NCI-H2107 treated with DMSO at 0.1 percent for 48 hours (cell line): ENCODE results near the gene RADIL.
"Not testable (repeated sequence)": the region's sequence is repeated elsewhere in the genome, so short reads cannot be mapped to it uniquely, and the experiment has no call there.

ENCODE experiments used
- DNase-seq: peaks from one replicate; lab custom pipeline; 2025; ENCODE audit not compliant: unreplicated experiment; lab: John Stamatoyannopoulos, UW

Gene RADIL

DNA sequence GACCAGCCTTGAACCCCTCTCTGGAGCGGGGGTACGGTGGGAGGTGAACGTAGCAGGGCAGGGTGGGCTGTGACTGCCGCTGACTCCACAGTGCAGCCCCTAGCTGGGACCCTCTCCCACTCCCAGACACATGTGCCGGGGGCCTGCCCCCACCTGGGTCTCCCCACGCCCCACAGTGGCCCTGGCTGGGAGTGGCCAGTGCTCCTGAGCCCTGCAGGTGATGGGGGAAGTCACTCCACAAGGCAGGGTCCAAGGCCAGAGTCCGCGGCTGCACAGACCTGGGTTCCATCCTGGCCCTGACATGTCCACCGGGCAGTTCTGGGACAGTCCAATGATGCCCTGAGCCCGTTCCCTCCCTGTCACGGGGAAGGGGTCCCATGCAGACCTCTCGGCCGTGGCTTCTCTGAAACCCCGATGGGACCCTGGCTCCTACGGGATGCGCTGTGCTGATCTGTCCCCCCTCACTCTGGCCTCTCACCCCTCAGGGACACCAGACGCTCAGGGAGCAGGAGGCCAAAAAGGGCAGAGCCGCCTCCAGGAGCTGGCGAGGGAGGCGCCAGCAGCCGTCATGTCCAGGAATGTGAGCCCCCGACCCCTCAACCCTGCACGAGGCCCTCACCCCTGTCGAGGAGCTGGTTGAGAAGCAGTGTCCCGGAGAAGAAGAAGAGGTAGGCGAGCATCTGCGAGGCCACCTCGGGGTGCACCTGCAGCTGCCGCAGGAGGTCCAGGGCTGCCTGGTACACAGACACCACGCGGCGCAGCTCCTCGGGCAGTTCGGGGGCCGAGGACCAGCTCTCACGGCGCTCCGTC lies 67.7 kb downstream of the RADIL start:
- no peak for DNase-seq

DNA sequence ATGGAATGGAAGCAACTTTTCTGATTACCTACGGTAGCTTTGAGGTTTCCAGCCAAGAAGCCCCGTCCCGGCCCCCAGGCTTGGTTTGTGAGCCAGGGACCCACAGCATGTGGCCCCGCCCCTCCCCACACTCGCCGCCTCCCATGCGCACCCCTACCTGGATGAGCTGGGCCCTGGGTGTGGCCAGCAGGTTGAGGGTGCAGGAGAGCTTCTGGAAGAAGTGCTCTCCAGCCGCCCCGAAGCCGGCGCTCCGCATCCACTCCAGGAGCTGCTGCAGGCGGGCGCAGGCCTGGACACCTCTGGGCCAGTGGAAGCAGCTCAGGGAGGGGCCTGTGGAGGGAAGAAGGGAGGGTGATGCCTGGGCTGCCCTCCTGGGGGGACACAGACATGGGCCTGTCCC lies 68.4 kb downstream of the RADIL start:
- no peak for DNase-seq

DNA sequence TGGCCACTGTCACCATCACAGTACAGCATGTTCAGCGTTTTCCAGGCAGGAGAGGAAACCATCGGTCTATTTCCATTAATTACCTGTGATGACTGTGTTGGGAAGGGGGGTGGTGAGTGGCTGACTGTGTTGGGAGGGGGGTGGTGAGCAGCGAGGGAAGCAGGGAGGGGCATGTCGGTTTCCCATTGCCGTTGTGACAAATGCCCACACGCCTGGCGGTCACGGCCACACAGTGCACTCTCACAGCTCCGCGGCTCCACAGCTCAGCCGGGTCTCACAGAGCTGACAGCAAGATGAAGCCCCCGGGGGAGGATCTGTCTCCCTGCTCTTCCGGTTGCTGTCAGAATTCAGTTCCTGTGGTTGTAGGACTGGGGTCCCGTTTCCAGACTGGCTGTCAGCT lies 69.1 kb downstream of the RADIL start:
- DNase-seq, result no peak

DNA sequence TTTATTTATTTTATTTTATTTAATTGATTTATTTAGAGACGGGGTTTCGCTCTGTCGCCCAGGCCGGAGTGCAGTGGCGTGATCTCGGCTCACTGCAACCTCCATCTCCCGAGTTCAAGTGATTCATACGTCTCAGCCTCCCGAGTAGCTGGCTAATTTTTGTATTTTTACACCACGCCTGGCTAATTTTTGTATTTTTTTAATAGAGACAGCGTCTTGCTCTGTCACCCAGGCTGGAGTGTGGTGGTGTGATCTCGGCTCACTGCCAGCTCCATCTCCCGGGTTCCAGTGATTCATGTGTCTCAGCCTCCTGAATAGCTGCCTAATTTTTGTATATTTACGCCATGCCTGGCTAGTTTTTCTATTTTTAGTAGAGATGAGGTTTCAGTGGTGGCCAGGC lies 73.8 kb downstream of the RADIL start:
- DNase-seq, result no peak

DNA sequence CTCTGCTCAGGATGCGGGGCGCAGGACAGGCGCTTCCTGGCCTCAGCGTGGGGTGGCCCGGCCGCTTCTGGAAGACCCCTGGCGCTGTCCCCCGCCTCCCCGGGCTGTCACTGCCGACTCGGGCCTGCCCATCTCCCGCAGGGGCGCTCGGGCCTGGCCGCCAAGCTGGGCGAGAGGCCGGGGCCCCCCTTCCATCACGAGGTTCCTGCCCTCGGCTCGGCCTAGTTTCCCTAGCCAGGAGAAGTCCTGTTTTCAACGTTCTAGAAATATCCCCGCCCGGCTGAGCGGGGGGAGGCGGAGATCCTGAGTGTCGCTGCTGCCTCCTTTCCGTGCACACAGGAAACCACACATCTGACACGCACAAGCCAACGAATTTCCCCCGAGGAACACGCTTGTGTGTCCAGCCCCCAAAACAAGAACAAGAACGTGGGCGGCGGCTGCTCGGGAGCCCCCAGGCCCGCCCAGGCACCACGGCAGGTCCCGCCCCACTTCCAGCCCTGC lies 74.4 kb downstream of the RADIL start:
- DNase-seq, result no peak

DNA sequence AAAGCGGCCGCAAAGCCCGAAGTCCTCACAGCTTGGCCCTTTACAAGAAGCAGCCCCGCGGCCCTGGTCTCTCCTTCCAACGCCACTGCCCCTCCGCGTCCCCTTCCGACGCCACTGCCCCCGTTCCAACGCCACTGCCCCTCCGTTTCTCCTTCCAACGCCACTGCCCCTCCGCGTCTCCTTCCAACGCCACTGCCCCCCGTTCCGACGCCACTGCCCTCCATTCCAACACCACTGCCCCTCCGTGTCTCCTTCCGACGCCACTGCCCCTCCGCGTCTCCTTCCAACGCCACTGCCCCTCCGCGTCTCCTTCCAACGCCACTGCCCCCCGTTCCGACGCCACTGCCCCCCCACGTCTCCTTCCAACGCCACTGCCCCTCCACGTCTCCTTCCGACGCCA lies 75.0 kb downstream of the RADIL start:
- no peak for DNase-seq

DNA sequence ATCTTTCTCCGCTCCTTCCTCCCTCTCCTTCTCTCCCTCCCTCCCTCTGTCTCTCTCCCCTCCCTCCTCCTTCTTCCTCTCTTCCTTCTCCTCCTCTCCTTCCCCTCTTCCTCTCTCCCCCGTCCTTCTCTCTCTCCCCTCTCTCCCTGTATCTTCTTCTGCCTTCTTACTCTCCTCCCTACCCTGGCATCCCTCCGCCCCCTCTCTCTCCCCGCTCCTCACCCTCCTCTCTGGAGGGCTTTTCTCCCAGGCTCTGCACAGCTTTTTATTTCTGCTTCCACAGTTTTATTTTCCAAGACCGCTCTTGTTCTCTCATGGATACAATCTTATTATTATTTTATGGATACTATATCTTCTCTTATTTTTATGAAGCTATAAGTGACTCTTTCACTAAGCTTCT lies 75.5 kb downstream of the RADIL start:
- no peak for DNase-seq

DNA sequence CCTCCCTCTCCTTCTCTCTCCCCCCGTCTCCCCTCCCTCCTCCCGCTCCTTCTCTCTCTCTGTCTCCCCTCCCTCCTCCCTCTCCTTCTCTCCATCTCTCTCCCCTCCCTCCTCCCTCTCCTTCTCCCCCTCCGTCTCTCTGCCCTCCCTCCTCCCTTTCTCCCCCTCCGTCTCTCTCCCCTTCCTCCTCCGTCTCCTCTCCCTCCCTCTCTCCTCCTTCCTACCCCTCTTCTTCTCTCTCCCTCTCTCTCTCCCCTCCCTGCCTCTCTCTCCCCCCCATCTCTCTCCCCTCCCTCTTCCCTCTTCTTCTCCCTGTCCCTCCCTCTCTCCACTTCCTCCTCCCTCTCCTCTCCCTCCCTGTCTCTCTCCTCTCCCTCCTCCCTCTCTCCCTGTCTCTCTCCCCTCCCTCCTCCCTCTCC lies 75.9 kb downstream of the RADIL start:
- DNase-seq, result no peak

DNA sequence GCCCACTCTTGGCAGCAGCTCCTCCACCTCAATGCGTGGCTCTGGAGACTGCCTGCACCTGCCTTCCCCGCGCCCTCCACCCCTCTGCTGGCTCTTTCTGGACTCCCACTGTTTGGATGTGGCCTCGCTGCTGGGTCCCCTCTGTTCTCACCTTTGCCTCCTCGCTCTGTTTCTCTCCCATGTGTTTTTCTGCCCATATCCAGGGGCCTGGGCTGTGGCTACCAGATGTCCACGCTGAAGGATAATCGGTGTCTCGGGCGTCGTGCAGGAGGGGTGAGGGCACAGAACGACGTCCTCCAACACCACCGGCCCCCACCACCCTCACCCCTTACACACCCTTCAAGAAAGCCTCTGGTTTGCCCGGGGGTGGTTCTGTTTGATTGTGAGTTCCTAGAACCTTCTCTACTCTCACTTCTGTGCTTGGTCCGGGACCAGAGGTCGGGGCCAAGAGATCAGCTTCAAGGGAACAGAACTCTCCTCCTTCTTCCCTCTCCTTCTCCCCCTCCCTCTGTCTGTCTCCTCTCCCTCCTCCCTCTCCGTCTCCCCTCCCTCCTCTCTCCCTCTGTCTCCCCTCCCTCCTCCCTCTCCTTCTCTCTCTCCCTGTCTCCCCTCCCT lies 76.4 kb downstream of the RADIL start:
- DNase-seq, result no peak

DNA sequence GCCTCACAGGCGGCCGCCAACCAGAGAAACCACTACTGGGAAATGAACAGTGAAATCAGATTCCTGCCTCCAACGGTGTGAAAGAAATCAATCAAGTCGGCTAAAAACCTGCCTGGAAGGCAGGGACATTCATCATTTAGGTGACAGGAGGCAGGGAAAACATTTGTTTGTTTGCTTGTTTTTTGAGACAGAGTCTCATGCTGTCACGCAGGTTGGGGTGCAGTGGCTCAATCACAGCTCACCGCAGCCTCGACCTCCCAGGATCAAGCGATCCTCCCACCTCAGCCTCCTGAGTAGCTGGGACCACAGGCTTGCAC lies 77.6 kb downstream of the RADIL start:
- no peak for DNase-seq

DNA sequence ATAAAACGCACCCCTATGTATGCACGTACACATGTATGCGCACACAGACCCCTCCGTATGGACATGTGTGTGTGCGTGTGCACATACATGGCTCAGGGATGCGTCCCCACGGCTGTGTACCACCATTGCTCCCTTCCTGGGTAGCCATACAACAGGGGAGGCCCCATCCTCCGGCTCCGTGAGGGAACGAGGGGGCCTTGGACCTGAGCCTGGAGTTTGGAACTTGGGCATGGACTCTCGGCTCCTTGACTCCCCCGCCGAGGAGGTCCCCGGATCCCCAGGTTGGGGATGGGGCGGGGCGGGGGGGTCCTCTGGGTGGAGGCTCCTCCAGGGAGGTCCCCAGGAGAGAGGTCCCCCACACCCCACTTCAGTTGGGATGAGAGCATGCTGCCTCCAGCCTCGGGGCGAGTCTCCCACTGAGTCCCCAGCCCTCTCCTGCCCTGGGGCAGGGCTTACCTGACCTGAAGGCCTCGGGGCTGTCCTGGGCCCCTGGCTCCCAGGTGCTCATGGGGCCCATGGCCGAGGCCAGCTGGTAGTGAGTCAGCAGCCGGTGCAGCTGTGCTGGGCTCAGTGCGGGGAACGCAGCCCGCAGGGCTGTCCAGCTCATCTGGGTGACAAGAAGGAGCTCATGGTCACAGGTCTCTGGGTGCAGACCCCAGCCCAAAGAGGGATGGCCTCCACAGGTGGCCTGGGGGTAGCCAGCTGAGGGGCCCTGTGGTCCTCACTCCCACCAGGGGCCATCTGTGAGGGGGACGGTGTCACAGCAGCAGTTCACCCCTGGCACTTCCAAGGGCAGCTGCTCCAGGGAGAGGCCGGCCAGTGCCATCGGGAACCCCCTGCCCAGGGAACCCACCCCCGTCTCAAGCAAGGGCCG lies 78.2 kb downstream of the RADIL start:
- DNase-seq, result no peak

DNA sequence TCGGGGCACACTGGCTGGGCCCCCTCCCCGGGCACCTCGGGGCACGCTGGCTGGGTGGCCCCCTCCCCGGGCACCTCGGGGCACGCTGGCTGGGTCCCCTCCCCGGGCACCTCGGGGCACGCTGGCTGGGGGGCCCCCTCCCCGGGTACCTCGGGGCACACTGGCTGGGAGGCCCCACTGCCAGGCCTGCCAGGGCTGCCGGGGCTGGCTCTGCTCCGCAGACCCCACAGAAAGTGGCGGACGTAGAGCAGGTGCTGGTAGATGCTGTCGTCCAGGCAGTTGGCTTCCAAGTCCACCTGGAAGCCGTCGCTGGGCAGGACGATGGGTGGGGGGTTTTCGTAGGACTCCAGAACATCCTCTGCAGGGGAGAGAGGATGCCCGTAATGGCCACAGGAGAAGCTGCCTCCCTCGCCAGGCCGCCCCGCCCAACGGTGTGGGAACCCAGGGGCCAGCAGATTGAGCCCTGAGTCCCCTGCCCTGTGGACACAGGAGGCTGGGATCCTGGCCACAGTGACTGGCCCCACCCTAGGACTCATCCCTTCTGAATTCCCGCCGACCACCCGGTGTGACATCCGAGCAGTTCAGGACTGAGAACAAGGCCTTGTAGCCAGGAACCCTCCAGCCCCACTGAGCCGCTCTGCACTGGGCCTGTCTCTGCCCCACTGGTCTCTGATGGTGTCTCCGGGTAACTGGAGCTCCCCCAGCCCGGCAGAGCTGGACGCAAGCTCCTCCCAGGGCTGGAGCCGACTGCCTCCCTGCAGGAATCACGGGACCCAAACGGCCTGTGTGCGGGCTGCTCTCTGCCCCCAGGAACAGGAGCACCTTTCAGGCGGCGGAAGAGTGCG lies 79.9 kb downstream of the RADIL start:
- DNase-seq, result no peak

DNA sequence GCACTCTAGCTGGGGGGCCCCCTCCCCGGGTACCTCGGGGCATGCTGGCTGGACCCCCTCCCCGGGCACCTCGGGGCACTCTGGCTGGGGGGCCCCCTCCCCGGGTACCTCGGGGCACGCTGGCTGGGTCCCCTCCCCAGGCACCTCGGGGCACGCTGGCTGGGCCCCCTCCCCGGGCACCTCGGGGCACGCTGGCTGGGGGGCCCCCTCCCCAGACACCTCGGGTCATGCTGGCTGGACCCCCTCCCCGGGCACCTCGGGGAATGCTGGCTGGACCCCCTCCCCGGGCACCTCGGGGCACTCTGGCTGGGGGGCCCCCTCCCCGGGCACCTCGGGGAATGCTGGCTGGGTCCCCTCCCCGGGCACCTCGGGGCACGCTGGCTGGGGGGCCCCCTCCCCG lies 80.9 kb downstream of the RADIL start:
- DNase-seq, result not testable (repeated sequence)

DNA sequence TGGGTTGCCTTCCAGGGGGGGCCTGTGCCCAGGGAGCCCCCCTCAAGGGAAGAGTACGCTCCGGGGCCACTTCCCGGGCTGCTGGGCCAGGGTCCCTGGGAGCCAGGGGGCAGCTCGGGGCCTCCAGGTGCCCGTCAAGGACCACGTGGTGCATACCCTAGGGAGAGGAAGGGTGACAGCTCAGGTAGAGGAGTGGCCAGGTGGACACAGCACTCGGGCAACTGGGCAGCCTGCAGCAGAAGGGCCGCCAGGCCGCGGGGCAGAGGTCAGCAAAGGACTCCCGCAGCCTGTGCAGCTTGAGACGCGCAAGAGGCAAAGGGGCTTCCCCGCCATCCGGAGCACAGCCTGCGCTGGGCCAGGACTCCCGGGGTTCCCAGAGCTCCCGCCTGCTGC lies 81.7 kb downstream of the RADIL start:
- no peak for DNase-seq

DNA sequence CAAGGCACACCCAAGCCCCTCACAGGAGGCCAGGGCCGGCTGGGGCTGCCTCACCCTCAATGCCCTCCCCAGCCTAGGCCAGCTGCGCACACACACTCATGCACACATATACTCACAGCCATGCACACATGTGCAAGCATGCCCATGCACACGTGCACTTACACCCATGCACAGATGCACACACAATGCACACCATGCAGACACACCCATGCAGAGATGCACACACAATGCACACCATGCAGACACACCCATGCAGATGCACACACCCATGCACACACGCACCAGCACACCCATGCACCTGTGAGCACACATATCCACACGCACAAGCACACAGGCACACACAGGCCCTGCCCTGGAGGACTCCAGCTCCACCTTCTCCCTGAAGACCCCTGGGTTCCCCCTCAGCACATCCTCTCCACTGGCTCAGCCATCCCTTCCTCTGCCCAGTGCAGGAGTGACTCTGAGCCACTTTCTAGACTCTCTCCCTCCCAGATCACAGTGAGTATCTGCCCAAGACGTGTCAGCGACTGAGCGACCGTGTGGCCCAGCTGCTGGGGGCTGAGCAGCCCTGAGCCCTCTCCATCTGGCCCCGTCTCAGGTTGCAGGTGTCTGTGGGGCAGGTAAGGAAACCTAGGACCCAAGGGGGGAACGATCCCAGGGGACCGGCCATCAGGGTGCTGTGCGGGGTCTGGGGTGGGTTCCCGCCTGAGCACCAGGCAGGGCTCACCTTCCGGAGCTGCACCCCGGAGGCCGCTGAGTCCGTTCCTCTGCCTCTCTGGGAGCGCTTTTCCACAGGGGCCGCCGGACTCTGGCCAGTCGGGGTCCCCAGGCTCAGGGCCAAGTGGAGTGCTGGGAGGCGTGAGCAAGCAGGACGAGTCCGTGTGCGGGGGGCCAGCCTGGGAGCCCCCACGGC lies 82.3 kb downstream of the RADIL start:
- DNase-seq, result no peak

DNA sequence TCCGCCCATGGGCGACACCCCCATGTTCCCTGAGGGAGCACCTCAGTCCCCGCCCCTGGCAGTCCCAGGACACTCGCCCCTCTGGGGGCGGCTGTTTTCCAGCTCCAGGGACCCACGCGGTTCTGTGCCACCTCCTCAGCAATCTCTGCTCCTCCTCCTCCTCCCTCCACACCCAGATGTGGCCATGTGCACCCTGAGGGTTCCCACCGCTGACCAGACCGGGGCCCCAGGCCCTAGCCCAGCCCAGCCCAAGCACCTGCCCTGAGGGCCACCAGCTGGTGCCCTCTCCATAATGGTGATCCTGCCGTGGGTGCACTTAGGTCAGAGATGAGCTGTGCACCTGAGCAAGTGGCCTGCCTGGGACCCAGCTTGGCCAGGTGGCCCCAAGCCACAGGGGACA lies 83.0 kb downstream of the RADIL start:
- no peak for DNase-seq

DNA sequence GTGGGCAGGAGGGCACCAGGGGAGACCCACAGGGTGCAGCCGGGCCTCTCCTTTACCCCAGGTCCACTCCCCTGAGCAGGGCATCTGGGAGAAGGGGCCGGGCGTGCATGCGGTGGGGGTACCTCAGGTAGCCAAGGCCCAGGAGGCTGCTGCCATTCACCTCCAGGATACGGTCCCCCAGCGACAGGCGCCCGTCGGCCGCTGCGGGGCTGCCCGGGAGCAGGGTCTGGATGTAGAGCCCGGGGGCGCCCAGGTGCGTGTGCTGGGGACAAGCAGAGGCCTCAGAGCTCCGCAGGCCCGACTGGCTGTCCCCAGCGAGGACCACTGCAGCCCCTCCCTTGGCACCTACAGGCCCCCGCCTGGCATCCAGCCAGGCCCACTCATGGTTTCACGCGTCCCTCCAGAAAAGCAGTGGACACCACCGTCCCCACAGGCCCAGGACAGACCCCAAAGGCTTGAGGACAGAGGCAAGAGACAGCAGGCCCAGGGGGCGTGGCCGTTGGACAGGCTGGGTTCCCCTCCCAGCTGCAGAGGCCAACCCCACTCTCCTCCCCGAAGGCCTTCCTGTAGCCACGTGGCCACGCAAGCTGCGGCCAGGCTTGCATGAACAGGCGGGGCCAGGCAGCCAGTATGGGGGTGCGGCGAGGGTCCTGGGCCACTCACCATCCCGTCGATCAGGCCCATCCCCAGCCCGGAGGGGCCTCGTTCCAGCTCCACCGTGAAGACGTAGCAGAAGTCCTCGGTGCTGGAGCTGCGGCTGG lies 83.8 kb downstream of the RADIL start:
- DNase-seq, result no peak

DNA sequence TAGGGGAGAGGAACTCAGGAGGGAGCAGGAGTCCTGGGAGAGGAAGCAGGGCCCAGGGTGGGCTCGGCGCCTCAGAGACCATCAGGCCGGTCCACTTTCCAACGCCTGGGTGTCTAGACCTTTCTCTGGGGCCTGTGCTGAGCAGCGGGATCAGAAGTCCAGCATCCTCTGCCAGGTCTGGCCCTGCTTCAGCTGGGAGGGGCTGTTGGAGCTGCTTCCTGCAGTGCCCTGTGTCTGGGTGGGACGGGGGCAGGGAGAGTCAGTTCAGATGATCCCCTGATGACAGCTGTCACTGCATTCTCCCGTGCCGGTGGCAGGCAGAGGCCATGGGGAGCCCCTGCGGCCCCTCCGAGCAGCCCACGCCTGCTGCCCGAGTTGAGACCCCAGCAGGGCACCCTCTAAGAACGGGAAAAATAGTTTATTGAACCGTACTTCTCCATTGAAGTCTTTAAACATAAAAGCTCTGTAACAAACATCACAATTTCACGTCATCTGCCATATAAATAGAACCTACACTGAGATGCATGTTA lies 84.7 kb downstream of the RADIL start:
- no peak for DNase-seq
